ENCODE results near the gene RAB25. TPM values are rescaled to one million over a fixed set of nuclear protein-coding genes. Genes with fewer than 3 reads are reported as not detected.

RAB25 gene
- total and polyA plus RNA-seq, 2 of the 13 experiments (the other 11 are each of a cell fraction or from before 2014, with no cell fraction given) = 0.20 to 0.22 TPM

DNA sequence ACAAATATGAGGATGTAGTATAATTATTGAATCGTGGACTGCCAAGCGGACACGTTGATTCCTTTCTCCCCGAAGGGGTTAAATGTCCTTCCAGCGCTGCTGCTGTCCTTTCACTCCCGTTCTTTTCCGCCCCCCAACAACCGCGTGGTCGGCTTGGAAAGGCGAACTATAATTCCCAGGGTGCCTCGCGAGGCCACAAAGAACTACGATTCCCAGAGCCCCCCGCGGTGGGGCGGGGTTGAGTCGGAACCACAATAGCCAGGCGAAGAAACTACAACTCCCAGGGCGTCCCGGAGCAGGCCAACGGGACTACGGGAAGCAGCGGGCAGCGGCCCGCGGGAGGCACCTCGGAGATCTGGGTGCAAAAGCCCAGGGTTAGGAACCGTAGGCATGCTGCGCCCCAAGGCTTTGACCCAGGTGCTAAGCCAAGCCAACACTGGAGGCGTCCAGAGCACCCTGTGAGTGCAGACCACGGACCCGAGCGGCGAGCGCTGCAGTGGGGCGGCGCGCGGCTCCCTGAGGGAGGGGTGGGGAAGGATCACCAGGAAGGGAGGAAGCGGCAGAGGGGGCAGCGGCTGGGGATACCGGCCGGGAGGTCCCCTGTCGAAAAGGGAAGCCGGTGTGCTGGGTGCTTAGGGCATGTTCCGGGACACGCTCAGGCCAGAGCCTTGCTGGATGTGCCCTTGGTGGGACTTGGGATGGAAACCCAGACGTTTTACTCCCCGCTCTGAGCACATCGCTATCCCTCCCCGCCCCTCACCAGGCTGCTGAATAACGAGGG, 6.3 kb upstream of the RAB25 start, which contains the start of gene LAMTOR2 (continued):
- TF ChIP-seq, protein P1, sequence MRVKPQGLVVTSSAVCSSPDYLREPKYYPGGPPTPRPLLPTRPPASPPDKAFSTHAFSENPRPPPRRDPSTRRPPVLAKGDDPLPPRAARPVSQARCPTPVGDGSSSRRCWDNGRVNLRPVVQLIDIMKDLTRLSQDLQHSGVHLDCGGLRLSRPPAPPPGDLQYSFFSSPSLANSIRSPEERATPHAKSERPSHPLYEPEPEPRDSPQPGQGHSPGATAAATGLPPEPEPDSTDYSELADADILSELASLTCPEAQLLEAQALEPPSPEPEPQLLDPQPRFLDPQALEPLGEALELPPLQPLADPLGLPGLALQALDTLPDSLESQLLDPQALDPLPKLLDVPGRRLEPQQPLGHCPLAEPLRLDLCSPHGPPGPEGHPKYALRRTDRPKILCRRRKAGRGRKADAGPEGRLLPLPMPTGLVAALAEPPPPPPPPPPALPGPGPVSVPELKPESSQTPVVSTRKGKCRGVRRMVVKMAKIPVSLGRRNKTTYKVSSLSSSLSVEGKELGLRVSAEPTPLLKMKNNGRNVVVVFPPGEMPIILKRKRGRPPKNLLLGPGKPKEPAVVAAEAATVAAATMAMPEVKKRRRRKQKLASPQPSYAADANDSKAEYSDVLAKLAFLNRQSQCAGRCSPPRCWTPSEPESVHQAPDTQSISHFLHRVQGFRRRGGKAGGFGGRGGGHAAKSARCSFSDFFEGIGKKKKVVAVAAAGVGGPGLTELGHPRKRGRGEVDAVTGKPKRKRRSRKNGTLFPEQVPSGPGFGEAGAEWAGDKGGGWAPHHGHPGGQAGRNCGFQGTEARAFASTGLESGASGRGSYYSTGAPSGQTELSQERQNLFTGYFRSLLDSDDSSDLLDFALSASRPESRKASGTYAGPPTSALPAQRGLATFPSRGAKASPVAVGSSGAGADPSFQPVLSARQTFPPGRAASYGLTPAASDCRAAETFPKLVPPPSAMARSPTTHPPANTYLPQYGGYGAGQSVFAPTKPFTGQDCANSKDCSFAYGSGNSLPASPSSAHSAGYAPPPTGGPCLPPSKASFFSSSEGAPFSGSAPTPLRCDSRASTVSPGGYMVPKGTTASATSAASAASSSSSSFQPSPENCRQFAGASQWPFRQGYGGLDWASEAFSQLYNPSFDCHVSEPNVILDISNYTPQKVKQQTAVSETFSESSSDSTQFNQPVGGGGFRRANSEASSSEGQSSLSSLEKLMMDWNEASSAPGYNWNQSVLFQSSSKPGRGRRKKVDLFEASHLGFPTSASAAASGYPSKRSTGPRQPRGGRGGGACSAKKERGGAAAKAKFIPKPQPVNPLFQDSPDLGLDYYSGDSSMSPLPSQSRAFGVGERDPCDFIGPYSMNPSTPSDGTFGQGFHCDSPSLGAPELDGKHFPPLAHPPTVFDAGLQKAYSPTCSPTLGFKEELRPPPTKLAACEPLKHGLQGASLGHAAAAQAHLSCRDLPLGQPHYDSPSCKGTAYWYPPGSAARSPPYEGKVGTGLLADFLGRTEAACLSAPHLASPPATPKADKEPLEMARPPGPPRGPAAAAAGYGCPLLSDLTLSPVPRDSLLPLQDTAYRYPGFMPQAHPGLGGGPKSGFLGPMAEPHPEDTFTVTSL (CRISPR knock-in tag; IDR thresholded peaks at IDR 0.05; ENCODE audit: borderline replicate concordance) = no peak
- TF ChIP-seq, protein P2, sequence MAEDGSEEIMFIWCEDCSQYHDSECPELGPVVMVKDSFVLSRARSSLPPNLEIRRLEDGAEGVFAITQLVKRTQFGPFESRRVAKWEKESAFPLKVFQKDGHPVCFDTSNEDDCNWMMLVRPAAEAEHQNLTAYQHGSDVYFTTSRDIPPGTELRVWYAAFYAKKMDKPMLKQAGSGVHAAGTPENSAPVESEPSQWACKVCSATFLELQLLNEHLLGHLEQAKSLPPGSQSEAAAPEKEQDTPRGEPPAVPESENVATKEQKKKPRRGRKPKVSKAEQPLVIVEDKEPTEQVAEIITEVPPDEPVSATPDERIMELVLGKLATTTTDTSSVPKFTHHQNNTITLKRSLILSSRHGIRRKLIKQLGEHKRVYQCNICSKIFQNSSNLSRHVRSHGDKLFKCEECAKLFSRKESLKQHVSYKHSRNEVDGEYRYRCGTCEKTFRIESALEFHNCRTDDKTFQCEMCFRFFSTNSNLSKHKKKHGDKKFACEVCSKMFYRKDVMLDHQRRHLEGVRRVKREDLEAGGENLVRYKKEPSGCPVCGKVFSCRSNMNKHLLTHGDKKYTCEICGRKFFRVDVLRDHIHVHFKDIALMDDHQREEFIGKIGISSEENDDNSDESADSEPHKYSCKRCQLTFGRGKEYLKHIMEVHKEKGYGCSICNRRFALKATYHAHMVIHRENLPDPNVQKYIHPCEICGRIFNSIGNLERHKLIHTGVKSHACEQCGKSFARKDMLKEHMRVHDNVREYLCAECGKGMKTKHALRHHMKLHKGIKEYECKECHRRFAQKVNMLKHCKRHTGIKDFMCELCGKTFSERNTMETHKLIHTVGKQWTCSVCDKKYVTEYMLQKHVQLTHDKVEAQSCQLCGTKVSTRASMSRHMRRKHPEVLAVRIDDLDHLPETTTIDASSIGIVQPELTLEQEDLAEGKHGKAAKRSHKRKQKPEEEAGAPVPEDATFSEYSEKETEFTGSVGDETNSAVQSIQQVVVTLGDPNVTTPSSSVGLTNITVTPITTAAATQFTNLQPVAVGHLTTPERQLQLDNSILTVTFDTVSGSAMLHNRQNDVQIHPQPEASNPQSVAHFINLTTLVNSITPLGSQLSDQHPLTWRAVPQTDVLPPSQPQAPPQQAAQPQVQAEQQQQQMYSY (CRISPR knock-in tag; IDR thresholded peaks at IDR 0.05) = no peak; the same call in 1 of the 2 replicates
- TF ChIP-seq, protein P3, sequence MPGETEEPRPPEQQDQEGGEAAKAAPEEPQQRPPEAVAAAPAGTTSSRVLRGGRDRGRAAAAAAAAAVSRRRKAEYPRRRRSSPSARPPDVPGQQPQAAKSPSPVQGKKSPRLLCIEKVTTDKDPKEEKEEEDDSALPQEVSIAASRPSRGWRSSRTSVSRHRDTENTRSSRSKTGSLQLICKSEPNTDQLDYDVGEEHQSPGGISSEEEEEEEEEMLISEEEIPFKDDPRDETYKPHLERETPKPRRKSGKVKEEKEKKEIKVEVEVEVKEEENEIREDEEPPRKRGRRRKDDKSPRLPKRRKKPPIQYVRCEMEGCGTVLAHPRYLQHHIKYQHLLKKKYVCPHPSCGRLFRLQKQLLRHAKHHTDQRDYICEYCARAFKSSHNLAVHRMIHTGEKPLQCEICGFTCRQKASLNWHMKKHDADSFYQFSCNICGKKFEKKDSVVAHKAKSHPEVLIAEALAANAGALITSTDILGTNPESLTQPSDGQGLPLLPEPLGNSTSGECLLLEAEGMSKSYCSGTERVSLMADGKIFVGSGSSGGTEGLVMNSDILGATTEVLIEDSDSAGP (CRISPR knock-in tag; IDR thresholded peaks at IDR 0.05; ENCODE audit: borderline replicate concordance) = peak; percentile 87; the same call in 1 of the 2 replicates
- TF ChIP-seq, protein P4, sequence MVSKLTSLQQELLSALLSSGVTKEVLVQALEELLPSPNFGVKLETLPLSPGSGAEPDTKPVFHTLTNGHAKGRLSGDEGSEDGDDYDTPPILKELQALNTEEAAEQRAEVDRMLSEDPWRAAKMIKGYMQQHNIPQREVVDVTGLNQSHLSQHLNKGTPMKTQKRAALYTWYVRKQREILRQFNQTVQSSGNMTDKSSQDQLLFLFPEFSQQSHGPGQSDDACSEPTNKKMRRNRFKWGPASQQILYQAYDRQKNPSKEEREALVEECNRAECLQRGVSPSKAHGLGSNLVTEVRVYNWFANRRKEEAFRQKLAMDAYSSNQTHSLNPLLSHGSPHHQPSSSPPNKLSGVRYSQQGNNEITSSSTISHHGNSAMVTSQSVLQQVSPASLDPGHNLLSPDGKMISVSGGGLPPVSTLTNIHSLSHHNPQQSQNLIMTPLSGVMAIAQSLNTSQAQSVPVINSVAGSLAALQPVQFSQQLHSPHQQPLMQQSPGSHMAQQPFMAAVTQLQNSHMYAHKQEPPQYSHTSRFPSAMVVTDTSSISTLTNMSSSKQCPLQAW (CRISPR knock-in tag; IDR thresholded peaks at IDR 0.05) = peak; percentile 80
- TF ChIP-seq ZNF572 (CRISPR knock-in tag; IDR thresholded peaks at IDR 0.05) (peak; percentile 56; the same call in 1 of the 2 replicates), REXO4 (CRISPR knock-in tag; IDR thresholded peaks at IDR 0.05; ENCODE audit: borderline replicate concordance) (no peak)
- TF ChIP-seq, protein P5, sequence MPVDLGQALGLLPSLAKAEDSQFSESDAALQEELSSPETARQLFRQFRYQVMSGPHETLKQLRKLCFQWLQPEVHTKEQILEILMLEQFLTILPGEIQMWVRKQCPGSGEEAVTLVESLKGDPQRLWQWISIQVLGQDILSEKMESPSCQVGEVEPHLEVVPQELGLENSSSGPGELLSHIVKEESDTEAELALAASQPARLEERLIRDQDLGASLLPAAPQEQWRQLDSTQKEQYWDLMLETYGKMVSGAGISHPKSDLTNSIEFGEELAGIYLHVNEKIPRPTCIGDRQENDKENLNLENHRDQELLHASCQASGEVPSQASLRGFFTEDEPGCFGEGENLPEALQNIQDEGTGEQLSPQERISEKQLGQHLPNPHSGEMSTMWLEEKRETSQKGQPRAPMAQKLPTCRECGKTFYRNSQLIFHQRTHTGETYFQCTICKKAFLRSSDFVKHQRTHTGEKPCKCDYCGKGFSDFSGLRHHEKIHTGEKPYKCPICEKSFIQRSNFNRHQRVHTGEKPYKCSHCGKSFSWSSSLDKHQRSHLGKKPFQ (CRISPR knock-in tag; IDR thresholded peaks at IDR 0.05; ENCODE audit: insufficient replicate concordance) = no peak
- TF ChIP-seq, protein P6, sequence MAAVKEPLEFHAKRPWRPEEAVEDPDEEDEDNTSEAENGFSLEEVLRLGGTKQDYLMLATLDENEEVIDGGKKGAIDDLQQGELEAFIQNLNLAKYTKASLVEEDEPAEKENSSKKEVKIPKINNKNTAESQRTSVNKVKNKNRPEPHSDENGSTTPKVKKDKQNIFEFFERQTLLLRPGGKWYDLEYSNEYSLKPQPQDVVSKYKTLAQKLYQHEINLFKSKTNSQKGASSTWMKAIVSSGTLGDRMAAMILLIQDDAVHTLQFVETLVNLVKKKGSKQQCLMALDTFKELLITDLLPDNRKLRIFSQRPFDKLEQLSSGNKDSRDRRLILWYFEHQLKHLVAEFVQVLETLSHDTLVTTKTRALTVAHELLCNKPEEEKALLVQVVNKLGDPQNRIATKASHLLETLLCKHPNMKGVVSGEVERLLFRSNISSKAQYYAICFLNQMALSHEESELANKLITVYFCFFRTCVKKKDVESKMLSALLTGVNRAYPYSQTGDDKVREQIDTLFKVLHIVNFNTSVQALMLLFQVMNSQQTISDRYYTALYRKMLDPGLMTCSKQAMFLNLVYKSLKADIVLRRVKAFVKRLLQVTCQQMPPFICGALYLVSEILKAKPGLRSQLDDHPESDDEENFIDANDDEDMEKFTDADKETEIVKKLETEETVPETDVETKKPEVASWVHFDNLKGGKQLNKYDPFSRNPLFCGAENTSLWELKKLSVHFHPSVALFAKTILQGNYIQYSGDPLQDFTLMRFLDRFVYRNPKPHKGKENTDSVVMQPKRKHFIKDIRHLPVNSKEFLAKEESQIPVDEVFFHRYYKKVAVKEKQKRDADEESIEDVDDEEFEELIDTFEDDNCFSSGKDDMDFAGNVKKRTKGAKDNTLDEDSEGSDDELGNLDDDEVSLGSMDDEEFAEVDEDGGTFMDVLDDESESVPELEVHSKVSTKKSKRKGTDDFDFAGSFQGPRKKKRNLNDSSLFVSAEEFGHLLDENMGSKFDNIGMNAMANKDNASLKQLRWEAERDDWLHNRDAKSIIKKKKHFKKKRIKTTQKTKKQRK (IDR thresholded peaks at IDR 0.05; ENCODE audit: low read length) = no peak
